Vagina (tissue), 2 donors: ENCODE results near the gene TARS1. TPM values are rescaled to one million over a fixed set of nuclear protein-coding genes. Genes with fewer than 3 reads are reported as not detected.

Source experiments
- DNase-seq, 2 donors: peaks; one replicate each; pipeline ENCODE4 v3.0.0-alpha.2; 2017; ENCODE audit errors: extremely low spot score in 2 of 2
- H3K27ac ChIP-seq: fragments of 200-600 bp; sonication (generic); one replicate; pipeline ENCODE4 v1.5.1; 2019
- H3K27me3 ChIP-seq: fragments of 200-600 bp; sonication (generic); one replicate; pipeline ENCODE4 v1.5.1; 2019
- H3K36me3 ChIP-seq, 2 donors: fragments of 200-600 bp; sonication (generic); one replicate each; pipeline ENCODE4 v1.5.1; 2017 to 2019
- H3K4me1 ChIP-seq: fragments of 200-600 bp; sonication (generic); one replicate; pipeline ENCODE4 v1.5.1; 2019
- H3K4me3 ChIP-seq, 2 donors: fragments of 200-600 bp; sonication (generic); 1 replicate in 1 of 2; 2 replicates in 1 of 2; pipeline ENCODE4 v1.5.1; 2016 to 2019
- H3K9me3 ChIP-seq: fragments of 200-600 bp; sonication (generic); one replicate; pipeline ENCODE4 v1.5.1; 2019
- CTCF ChIP-seq, 3 experiments: fragments of 450-650 bp in 2 of 3; fragments of 200-600 bp in 1 of 3; sonication (generic) in 1 of 3; IDR thresholded peaks; one replicate each; pipeline ENCODE4 v1.5.1; 2017 to 2019; ENCODE audit warnings: antibody characterized with exemption in 3 of 3, mild to moderate bottlenecking in 2 of 3, moderate library complexity in 2 of 3
- POLR2A ChIP-seq, 2 donors: fragments of 450-650 bp; IDR thresholded peaks; one replicate each; pipeline ENCODE4 v1.6.1; 2017; ENCODE audit warnings: antibody characterized with exemption in 2 of 2, mild to moderate bottlenecking in 2 of 2, moderate library complexity in 2 of 2
- POLR2AphosphoS5 ChIP-seq, 2 donors: sonication (generic); formaldehyde crosslinking; IDR thresholded peaks; one replicate each; pipeline ENCODE4 v1.9.0; 2017; ENCODE audit warnings: antibody characterized with exemption in 2 of 2, mild to moderate bottlenecking in 2 of 2, low read depth in 1 of 2; ENCODE audit not compliant: insufficient read depth in 1 of 2
- intact Hi-C: fragments of 100-400 bp; cut with DNase I; formaldehyde crosslinking; loops from one replicate; pipeline ENCODE4 v1.15.1; 2023
- total RNA-seq: library from RNA; depleted of rRNA; stranded (reverse); fragments of >200 nt; gene quantifications from one replicate; pipeline ENCODE4 v1.2.3, GENCODE V29; 2016

The TARS1 gene
- total RNA-seq, 1 donor from 2014 or later: 44.4 TPM

- Histone ChIP-seq H3K27me3 (no peaks in the 10 kb centered on the region), H3K36me3 (no peaks in the 10 kb centered on the region), H3K9me3 (no peaks in the 10 kb centered on the region), H3K4me3 (no peak overlapping the region), H3K4me1 (no peaks in the 10 kb centered on the region), H3K27ac (no peak overlapping the region)
- intact Hi-C loops: no loop called here
- TF ChIP-seq POLR2A (IDR thresholded peaks at IDR 0.05) (no peak), CTCF (IDR thresholded peaks at IDR 0.05) (no peak), POLR2AphosphoS5 (IDR thresholded peaks at IDR 0.05; ENCODE audit: insufficient read depth in 1 of 2, low read depth in 1 of 2) (no peak)
- DNase-seq: no peak
These were observed 60.5 kb downstream of the TARS1 start for GRCh38 chr5:33501260-33501659.

GRCh38 chr5:33501899-33502298, 61.1 kb downstream of the TARS1 start:
- TF ChIP-seq POLR2AphosphoS5 (IDR thresholded peaks at IDR 0.05; ENCODE audit: insufficient read depth in 1 of 2, low read depth in 1 of 2) (no peak), POLR2A (IDR thresholded peaks at IDR 0.05) (no peak), CTCF (IDR thresholded peaks at IDR 0.05) (no peak)
- Histone ChIP-seq H3K9me3 (no peaks in the 10 kb centered on the region), H3K4me1 (no peaks in the 10 kb centered on the region), H3K4me3 (no peak overlapping the region), H3K27ac (no peak overlapping the region), H3K27me3 (no peaks in the 10 kb centered on the region), H3K36me3 (no peaks in the 10 kb centered on the region)
- intact Hi-C loops: no loop called here
- DNase-seq: no peak

- no peak overlapping the region for H3K4me3 ChIP-seq
- no peaks in the 10 kb centered on the region for H3K27me3 ChIP-seq
- intact Hi-C loops: no loop called here
- H3K4me1 ChIP-seq: no peaks in the 10 kb centered on the region
- no peak overlapping the region for H3K27ac ChIP-seq
- DNase-seq: no peak
- no peaks in the 10 kb centered on the region for H3K9me3 ChIP-seq
- TF ChIP-seq POLR2A (IDR thresholded peaks at IDR 0.05) (no peak), CTCF (IDR thresholded peaks at IDR 0.05) (no peak), POLR2AphosphoS5 (IDR thresholded peaks at IDR 0.05; ENCODE audit: insufficient read depth in 1 of 2, low read depth in 1 of 2) (no peak)
- no peaks in the 10 kb centered on the region for H3K36me3 ChIP-seq
These were observed 63.8 kb downstream of the TARS1 start for GRCh38 chr5:33504570-33504969.

GRCh38 chr5:33507426-33507825, 66.7 kb downstream of the TARS1 start:
- TF ChIP-seq POLR2AphosphoS5 (IDR thresholded peaks at IDR 0.05; ENCODE audit: insufficient read depth in 1 of 2, low read depth in 1 of 2): no peak
- TF ChIP-seq CTCF (IDR thresholded peaks at IDR 0.05): no peak
- TF ChIP-seq POLR2A (IDR thresholded peaks at IDR 0.05): no peak
- Histone ChIP-seq H3K4me3 (no peak overlapping the region), H3K9me3 (no peaks in the 10 kb centered on the region)

GRCh38 chr5:33509036-33509435, 68.3 kb downstream of the TARS1 start:
- Histone ChIP-seq H3K4me1 (no peaks in the 10 kb centered on the region), H3K4me3 (no peak overlapping the region), H3K27ac (no peak overlapping the region), H3K27me3 (no peaks in the 10 kb centered on the region), H3K36me3 (no peaks in the 10 kb centered on the region), H3K9me3 (no peaks in the 10 kb centered on the region)
- TF ChIP-seq CTCF (IDR thresholded peaks at IDR 0.05) (no peak), POLR2A (IDR thresholded peaks at IDR 0.05) (no peak)
- no peak for DNase-seq
- intact Hi-C loops: no loop called here

More at GRCh38 chr5:33507426-33507825, 66.7 kb downstream of the TARS1 start:
- no peak overlapping the region for H3K27ac ChIP-seq
- H3K4me1 ChIP-seq: no peaks in the 10 kb centered on the region
- H3K27me3 ChIP-seq: no peaks in the 10 kb centered on the region
- H3K36me3 ChIP-seq: no peaks in the 10 kb centered on the region
- intact Hi-C loops: no loop called here
- DNase-seq: no peak
